Thyroid gland (tissue), 4 donors: ENCODE measurements around the gene NAIF1.

Source experiments
- POLR2A ChIP-seq, 2 donors: fragments of 450-650 bp; IDR thresholded peaks; one replicate each; pipeline ENCODE4 v1.6.1; 2017; ENCODE audit warnings: antibody characterized with exemption in 2 of 2, mild to moderate bottlenecking in 2 of 2, moderate library complexity in 1 of 2
- TF ChIP-seq, protein P1 (sequence below), 6 experiments: fragments of 200-600 bp in 3 of 6; fragments of 450-650 bp in 3 of 6; sonication (generic) in 3 of 6; IDR thresholded peaks; one replicate each; pipeline ENCODE4 v1.5.1; 2016 to 2019; ENCODE audit warnings: antibody characterized with exemption in 6 of 6, mild to moderate bottlenecking in 2 of 6, inconsistent platforms in 1 of 6, moderate library complexity in 1 of 6

DNA sequence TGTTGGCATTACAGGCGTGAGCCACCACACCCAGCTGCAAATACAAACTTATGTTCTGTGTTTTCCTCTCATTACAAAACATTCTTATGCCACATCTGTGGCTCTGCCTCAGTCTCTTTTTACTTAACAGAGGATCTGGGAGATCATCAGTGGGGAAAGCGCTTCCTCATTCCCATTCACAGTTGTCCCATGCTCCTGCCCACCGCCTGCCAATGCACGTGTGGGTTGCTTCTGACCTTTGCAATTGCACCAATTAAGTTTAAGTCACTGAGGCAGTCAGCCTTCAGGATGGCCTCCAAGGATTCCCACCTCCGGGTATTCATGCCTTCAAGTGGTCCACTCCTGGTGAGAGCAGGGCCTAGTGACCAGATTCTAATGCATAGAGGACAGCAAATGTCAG, 51.4 kb downstream of the NAIF1 start:
- TF ChIP-seq, protein P1, sequence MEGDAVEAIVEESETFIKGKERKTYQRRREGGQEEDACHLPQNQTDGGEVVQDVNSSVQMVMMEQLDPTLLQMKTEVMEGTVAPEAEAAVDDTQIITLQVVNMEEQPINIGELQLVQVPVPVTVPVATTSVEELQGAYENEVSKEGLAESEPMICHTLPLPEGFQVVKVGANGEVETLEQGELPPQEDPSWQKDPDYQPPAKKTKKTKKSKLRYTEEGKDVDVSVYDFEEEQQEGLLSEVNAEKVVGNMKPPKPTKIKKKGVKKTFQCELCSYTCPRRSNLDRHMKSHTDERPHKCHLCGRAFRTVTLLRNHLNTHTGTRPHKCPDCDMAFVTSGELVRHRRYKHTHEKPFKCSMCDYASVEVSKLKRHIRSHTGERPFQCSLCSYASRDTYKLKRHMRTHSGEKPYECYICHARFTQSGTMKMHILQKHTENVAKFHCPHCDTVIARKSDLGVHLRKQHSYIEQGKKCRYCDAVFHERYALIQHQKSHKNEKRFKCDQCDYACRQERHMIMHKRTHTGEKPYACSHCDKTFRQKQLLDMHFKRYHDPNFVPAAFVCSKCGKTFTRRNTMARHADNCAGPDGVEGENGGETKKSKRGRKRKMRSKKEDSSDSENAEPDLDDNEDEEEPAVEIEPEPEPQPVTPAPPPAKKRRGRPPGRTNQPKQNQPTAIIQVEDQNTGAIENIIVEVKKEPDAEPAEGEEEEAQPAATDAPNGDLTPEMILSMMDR (IDR thresholded peaks at IDR 0.05): no peak
- no peak for TF ChIP-seq POLR2A (IDR thresholded peaks at IDR 0.05)
